Measurements from ENCODE around the gene PXMP2. TPM values are rescaled to one million over a fixed set of nuclear protein-coding genes. Genes with fewer than 3 reads are reported as not detected.

PXMP2 gene
- total RNA-seq, 1 experiment from 2014 or later: 52.6 TPM

DNA sequence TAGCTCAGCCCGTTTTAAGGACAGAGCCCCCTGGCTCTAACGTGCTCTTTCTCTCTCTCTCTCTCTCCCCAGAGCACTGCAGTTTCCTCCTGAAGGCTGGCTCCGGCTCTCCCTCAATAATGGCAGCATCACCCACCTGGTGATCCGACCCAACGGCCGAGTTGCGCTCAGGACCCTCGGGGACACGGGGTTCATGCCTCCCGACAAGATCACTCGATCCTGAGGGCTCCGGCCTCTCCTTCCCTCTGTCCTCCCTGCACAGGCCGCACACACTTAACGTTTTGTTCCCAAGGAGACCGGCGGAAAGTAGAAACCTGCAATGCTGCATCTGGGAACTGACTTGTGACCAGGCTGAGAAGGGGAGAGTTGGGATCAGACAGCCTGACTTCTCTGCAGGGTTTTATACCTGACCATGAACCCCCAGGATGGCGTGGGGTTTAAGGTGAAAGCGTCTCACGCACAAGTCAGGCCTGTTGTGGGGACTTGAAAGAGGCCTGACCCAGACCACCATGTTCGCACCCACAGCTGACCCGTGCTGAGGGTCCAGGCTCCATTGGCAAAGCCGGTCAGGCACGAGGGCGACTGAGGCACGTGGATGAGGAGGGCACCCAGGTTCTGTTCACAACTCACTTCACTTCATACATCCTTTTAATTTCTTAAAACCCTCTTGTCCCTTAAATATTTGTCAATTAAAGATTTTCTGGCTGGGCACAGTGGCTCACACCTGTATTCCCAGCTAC is 33.4 kb downstream of the PXMP2 start:
- BruUV-seq (replicated peaks): TSS peak; percentile 39
- TF ChIP-seq EZH2 (IDR thresholded peaks at IDR 0.05; ENCODE audit: borderline replicate concordance, low read depth, low read length, poor library complexity, severe bottlenecking): no peak
- TF ChIP-seq, protein P1, sequence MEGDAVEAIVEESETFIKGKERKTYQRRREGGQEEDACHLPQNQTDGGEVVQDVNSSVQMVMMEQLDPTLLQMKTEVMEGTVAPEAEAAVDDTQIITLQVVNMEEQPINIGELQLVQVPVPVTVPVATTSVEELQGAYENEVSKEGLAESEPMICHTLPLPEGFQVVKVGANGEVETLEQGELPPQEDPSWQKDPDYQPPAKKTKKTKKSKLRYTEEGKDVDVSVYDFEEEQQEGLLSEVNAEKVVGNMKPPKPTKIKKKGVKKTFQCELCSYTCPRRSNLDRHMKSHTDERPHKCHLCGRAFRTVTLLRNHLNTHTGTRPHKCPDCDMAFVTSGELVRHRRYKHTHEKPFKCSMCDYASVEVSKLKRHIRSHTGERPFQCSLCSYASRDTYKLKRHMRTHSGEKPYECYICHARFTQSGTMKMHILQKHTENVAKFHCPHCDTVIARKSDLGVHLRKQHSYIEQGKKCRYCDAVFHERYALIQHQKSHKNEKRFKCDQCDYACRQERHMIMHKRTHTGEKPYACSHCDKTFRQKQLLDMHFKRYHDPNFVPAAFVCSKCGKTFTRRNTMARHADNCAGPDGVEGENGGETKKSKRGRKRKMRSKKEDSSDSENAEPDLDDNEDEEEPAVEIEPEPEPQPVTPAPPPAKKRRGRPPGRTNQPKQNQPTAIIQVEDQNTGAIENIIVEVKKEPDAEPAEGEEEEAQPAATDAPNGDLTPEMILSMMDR (conservative IDR thresholded peaks at IDR 0.05; ENCODE audit: low read depth, low read length): no peak

DNA sequence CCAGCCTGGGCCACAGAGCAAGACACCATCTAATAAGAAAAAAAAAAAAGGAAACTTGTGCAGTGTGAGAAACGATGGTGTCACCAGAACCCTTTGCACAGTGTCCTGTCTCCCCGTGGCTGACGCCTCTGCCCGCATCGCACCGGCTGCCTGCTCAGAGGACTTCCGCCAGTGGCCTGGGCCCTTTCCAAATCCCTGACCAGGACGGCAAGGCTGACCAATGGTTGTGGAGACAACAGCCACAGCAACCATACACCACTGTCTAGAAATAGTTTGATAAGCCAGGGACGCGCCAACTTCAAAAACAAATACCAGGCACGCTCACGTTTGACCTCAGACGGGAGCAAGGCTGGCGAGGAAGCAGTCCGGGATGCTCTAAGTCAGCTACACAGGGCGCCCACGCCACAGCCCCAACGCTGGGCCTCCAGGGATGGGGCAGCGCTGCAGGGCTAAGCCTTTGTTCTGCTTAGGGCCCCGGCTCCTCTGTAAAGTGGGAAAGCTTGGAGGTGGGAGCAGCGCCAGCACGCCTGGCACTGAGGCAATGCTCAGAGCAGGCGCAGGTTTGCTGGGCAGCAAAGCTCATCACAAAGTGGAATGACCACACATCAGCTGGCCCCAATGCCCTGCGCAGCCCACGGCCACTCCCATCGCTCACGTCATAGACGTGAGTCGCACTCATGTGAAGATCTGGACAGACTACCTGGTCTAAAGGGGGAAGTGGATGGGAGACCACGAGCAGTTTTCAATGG is 35.8 kb downstream of the PXMP2 start:
- ChIA-PET CTCF (interaction anchor here (0.5 kb wide), 1 partner anchor 179 kb away, joined by 3 read pairs; no protein-coding TSS in a partner anchor), POLR2A (ENCODE audit: low non-redundant PET) (no interaction called here)
- Histone ChIP-seq H3K4me1 (ENCODE audit: insufficient read depth, low read length, poor library complexity, severe bottlenecking) (no peaks in the 10 kb centered on the region), H3K9me3 (ENCODE audit: low read depth, low read length, poor library complexity, severe bottlenecking) (no peaks in the 10 kb centered on the region), H3K27ac (ENCODE audit: low read depth, low read length, poor library complexity, severe bottlenecking) (no peak overlapping the region), H3K27me3 (replicated peaks; ENCODE audit: insufficient read depth, low read depth, low read length, poor library complexity) (no peaks in the 10 kb centered on the region), H3K4me3 (ENCODE audit: low read depth, low read length, poor library complexity, severe bottlenecking) (no peak overlapping the region), H3K36me3 (ENCODE audit: insufficient read depth, low read length, poor library complexity, severe bottlenecking) (peaks cover 86% of the 10 kb centered on the region)
- TF ChIP-seq, protein P1 (conservative IDR thresholded peaks at IDR 0.05; ENCODE audit: low read depth, low read length): no peak
- TF ChIP-seq EZH2 (IDR thresholded peaks at IDR 0.05; ENCODE audit: borderline replicate concordance, low read depth, low read length, poor library complexity, severe bottlenecking): no peak
- BruUV-seq (replicated peaks): no TSS peak
- no peak for DNase-seq (ENCODE audit: low spot score)
- intact Hi-C loops (cut with micrococcal nuclease; ENCODE audit: unreplicated experiment): no loop called here

More for the DNA sequence above, 33.4 kb downstream of the PXMP2 start:
- Histone ChIP-seq H3K4me1 (ENCODE audit: insufficient read depth, low read length, poor library complexity, severe bottlenecking) (peaks cover 13% of the 10 kb centered on the region), H3K27me3 (replicated peaks; ENCODE audit: insufficient read depth, low read depth, low read length, poor library complexity) (no peaks in the 10 kb centered on the region), H3K27ac (ENCODE audit: low read depth, low read length, poor library complexity, severe bottlenecking) (no peak overlapping the region), H3K36me3 (ENCODE audit: insufficient read depth, low read length, poor library complexity, severe bottlenecking) (peaks cover 76% of the 10 kb centered on the region), H3K9me3 (ENCODE audit: low read depth, low read length, poor library complexity, severe bottlenecking) (no peaks in the 10 kb centered on the region), H3K4me3 (ENCODE audit: low read depth, low read length, poor library complexity, severe bottlenecking) (no peak overlapping the region)
- ChIA-PET CTCF (interaction anchor here (0.7 kb wide), 1 partner anchor 48 kb away, joined by 3 read pairs; no protein-coding TSS in a partner anchor), POLR2A (ENCODE audit: low non-redundant PET) (no interaction called here)
- no peak for DNase-seq (ENCODE audit: low spot score)
- intact Hi-C loops (cut with micrococcal nuclease; ENCODE audit: unreplicated experiment): no loop called here

DNA sequence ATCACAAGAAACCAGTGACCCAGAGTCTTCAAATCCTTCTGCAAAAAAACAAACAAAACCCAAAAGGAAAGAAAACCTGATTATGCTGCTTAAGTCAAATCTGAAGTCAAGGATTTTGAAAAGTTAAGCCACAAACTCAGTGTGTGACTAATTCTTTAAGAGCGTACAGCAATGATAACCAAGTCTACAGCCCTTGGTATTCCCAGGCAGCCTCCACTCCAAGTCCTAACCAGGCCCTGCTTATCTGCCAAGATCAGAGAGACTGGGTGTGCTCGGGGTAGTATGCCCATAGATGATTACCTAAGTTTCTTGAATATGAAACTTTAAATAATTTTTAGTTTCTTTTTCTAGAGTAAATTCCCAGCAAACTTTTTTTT is 36.4 kb downstream of the PXMP2 start:
- H3K4me1 ChIP-seq (ENCODE audit: insufficient read depth, low read length, poor library complexity, severe bottlenecking): no peaks in the 10 kb centered on the region
- POLR2A ChIA-PET (ENCODE audit: low non-redundant PET): no interaction called here
- H3K4me3 ChIP-seq (ENCODE audit: low read depth, low read length, poor library complexity, severe bottlenecking): no peak overlapping the region
- no peak for DNase-seq (ENCODE audit: low spot score)
- H3K9me3 ChIP-seq (ENCODE audit: low read depth, low read length, poor library complexity, severe bottlenecking): no peaks in the 10 kb centered on the region
- no peak overlapping the region for H3K27ac ChIP-seq (ENCODE audit: low read depth, low read length, poor library complexity, severe bottlenecking)
- peaks cover 90% of the 10 kb centered on the region for H3K36me3 ChIP-seq (ENCODE audit: insufficient read depth, low read length, poor library complexity, severe bottlenecking)
- H3K27me3 ChIP-seq (replicated peaks; ENCODE audit: insufficient read depth, low read depth, low read length, poor library complexity): no peaks in the 10 kb centered on the region
- no TSS peak for BruUV-seq (replicated peaks)
- TF ChIP-seq EZH2 (IDR thresholded peaks at IDR 0.05; ENCODE audit: borderline replicate concordance, low read depth, low read length, poor library complexity, severe bottlenecking): no peak
- TF ChIP-seq, protein P1 (conservative IDR thresholded peaks at IDR 0.05; ENCODE audit: low read depth, low read length): no peak
- CTCF ChIA-PET: no interaction called here
- intact Hi-C loops (cut with micrococcal nuclease; ENCODE audit: unreplicated experiment): no loop called here
